Trophoblast cell (in vitro differentiated cells and primary cell): Measurements from ENCODE around the gene GLP2R.

Experiments
- DNase-seq, 2 donors: peaks; one replicate each; pipeline ENCODE4 v3.0.0-alpha.2; 2016
- H2AFZ ChIP-seq: 2 replicates; pipeline ENCODE4 v1.6.1; 2013; ENCODE audit warnings: low read length, moderate library complexity, mild to moderate bottlenecking; ENCODE audit not compliant: insufficient read depth, poor library complexity
- H2AK5ac ChIP-seq: 2 replicates; pipeline ENCODE4 v1.6.1; 2013; ENCODE audit warnings: mild to moderate bottlenecking, low read length
- H2BK120ac ChIP-seq: 2 replicates; pipeline ENCODE4 v1.6.1; 2013; ENCODE audit warnings: low read length, mild to moderate bottlenecking, moderate library complexity; ENCODE audit not compliant: insufficient read depth, poor library complexity
- H2BK12ac ChIP-seq: 2 replicates; pipeline ENCODE4 v1.6.1; 2013; ENCODE audit warnings: mild to moderate bottlenecking, low read length, moderate library complexity
- H2BK5ac ChIP-seq: 2 replicates; pipeline ENCODE4 v1.6.1; 2013; ENCODE audit warnings: low read length, low read depth, moderate library complexity, mild to moderate bottlenecking; ENCODE audit not compliant: poor library complexity
- H3K14ac ChIP-seq: 2 replicates; pipeline ENCODE4 v1.6.1; 2013; ENCODE audit warnings: mild to moderate bottlenecking, low read length
- H3K18ac ChIP-seq: 2 replicates; pipeline ENCODE4 v1.6.1; 2013; ENCODE audit warnings: mild to moderate bottlenecking, low read length
- H3K23ac ChIP-seq: 2 replicates; pipeline ENCODE4 v1.6.1; 2013; ENCODE audit warnings: low read length
- H3K27ac ChIP-seq: 2 replicates; pipeline ENCODE4 v1.5.1; 2013; ENCODE audit warnings: low read depth, mild to moderate bottlenecking, inconsistent platforms, low read length, moderate library complexity
- H3K27me3 ChIP-seq: 2 replicates; pipeline ENCODE4 v1.6.1; 2013; ENCODE audit warnings: inconsistent platforms, mild to moderate bottlenecking, low read length, moderate library complexity; ENCODE audit not compliant: insufficient read depth
- H3K36me3 ChIP-seq, 2 experiments: 1 replicate in 1 of 2; 2 replicates in 1 of 2; pipeline ENCODE4 v1.6.1; 2013; ENCODE audit warnings: low read length in 2 of 2, mild to moderate bottlenecking in 2 of 2, moderate library complexity in 1 of 2; ENCODE audit not compliant: insufficient read depth in 2 of 2, control insufficient read depth in 1 of 2
- H3K4ac ChIP-seq: 2 replicates; pipeline ENCODE4 v1.6.1; 2013; ENCODE audit warnings: low read depth, mild to moderate bottlenecking, low read length, moderate library complexity
- H3K4me1 ChIP-seq, 2 experiments: 1 replicate in 1 of 2; 2 replicates in 1 of 2; pipeline ENCODE4 v1.6.1; 2013; ENCODE audit warnings: low read length in 2 of 2, mild to moderate bottlenecking in 2 of 2, moderate library complexity in 1 of 2; ENCODE audit not compliant: insufficient read depth in 2 of 2, control insufficient read depth in 1 of 2
- H3K4me2 ChIP-seq: 2 replicates; pipeline ENCODE4 v1.6.1; 2013; ENCODE audit warnings: inconsistent platforms, mild to moderate bottlenecking, low read length, moderate library complexity
- H3K4me3 ChIP-seq: 2 replicates; pipeline ENCODE4 v1.5.1; 2013; ENCODE audit warnings: mild to moderate bottlenecking, low read depth, low read length, inconsistent platforms
- H3K79me1 ChIP-seq: one replicate; pipeline ENCODE4 v1.6.1; 2013; ENCODE audit warnings: low read length
- H3K79me2 ChIP-seq: 2 replicates; pipeline ENCODE4 v1.6.1; 2013; ENCODE audit warnings: low read length, mild to moderate bottlenecking; ENCODE audit not compliant: control insufficient read depth, insufficient read depth, poor library complexity
- H3K9ac ChIP-seq: 2 replicates; pipeline ENCODE4 v1.6.1; 2013; ENCODE audit warnings: mild to moderate bottlenecking, low read length
- H3K9me3 ChIP-seq: 2 replicates; pipeline ENCODE4 v1.6.1; 2013; ENCODE audit warnings: low read depth, mild to moderate bottlenecking, control low read depth, inconsistent platforms, low read length; ENCODE audit not compliant: insufficient read depth
- H4K12ac ChIP-seq: 2 replicates; pipeline ENCODE4 v1.6.1; 2013; ENCODE audit warnings: low read depth, mild to moderate bottlenecking, low read length, moderate library complexity
- H4K8ac ChIP-seq: 2 replicates; pipeline ENCODE4 v1.6.1; 2013; ENCODE audit warnings: low read depth, mild to moderate bottlenecking, low read length, moderate library complexity
- H4K91ac ChIP-seq: one replicate; pipeline ENCODE4 v1.6.1; 2013; ENCODE audit warnings: low read depth, mild to moderate bottlenecking, low read length, moderate library complexity
- WGBS: extraction: QIAGEN DNeasy Blood & Tissue Kit; methylation state at CpG from one replicate; pipeline ENCODE4 v1.1.7; 2013; ENCODE audit warnings: missing lambda C conversion rate; ENCODE audit not compliant: insufficient read length, insufficient coverage; ENCODE audit errors: extremely low coverage; 5-methylcytosine and 5-hydroxymethylcytosine counted together

The GLP2R gene

DNA sequence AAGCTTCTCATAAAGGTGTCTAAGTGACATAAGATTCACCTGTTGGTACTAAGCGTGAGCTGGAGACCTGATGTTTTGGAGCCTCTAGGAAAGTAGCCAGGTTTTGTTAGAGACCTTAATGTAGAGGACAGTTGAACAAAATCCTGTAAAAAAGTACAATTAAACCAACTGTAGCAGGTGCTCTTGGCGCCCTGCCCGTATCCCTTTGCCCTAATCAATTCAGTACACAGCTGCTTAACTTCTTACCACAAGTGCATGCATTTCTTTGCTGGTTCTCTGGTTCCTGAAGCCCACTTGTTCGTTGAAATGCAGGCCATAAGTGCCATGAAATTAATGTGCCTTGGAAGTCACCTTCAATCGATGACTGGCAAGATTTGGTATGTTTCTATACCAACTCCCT is 24.4 kb downstream of the GLP2R start:
- Histone ChIP-seq H3K14ac (no peak overlapping the region), H3K4me2 (no peak overlapping the region), H3K36me3 (no peaks in the 10 kb centered on the region), H3K4me1 (no peaks in the 10 kb centered on the region), H3K27me3 (no peaks in the 10 kb centered on the region), H2BK120ac (no peak overlapping the region), H2BK5ac (no peak overlapping the region), H3K9ac (no peak overlapping the region), H4K91ac (no peak overlapping the region), H3K79me1 (no peaks in the 10 kb centered on the region), H2AFZ (no peak overlapping the region), H3K4me3 (no peak overlapping the region), H3K79me2 (no peaks in the 10 kb centered on the region), H4K12ac (no peak overlapping the region), H3K27ac (no peak overlapping the region), H3K4ac (no peak overlapping the region), H3K18ac (no peak overlapping the region), H2BK12ac (no peak overlapping the region), H3K23ac (no peak overlapping the region), H3K9me3 (no peaks in the 10 kb centered on the region), H4K8ac (no peak overlapping the region), H2AK5ac (no peak overlapping the region)
- no peak for DNase-seq
- WGBS, result no CpG with 5 or more reads among the region's 5 CpGs

DNA sequence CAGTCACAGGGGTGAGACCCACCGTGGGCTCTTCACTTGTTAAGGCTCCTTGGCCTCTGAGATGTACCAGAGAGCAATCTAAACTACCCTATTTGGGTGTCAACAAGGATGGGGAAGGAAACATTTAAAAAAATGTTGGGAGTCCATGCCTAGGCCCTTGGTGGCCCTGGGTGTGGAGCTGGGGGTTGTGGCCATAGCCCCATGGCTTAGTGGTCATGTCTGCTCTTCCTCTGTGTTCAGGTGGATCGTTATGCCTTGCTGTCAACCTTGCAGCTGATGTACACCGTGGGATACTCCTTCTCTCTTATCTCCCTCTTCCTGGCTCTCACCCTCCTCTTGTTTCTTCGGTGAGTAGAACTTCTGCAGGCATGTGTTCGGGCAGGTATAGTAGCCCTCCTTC is 28.5 kb downstream of the GLP2R start:
- Histone ChIP-seq H3K79me1 (no peaks in the 10 kb centered on the region), H4K91ac (no peak overlapping the region), H2AK5ac (no peak overlapping the region), H3K4me2 (no peak overlapping the region), H3K4me1 (no peaks in the 10 kb centered on the region), H3K79me2 (no peaks in the 10 kb centered on the region), H3K14ac (no peak overlapping the region), H2BK12ac (no peak overlapping the region), H3K27me3 (no peaks in the 10 kb centered on the region), H3K18ac (no peak overlapping the region), H3K36me3 (no peaks in the 10 kb centered on the region), H3K9ac (no peak overlapping the region), H2AFZ (no peak overlapping the region), H3K4ac (no peak overlapping the region), H2BK5ac (no peak overlapping the region), H3K9me3 (no peaks in the 10 kb centered on the region), H4K12ac (no peak overlapping the region), H4K8ac (no peak overlapping the region), H3K4me3 (no peak overlapping the region), H3K27ac (no peak overlapping the region), H3K23ac (no peak overlapping the region), H2BK120ac (no peak overlapping the region)
- no CpG with 5 or more reads among the region's 5 CpGs for WGBS
- no peak for DNase-seq

DNA sequence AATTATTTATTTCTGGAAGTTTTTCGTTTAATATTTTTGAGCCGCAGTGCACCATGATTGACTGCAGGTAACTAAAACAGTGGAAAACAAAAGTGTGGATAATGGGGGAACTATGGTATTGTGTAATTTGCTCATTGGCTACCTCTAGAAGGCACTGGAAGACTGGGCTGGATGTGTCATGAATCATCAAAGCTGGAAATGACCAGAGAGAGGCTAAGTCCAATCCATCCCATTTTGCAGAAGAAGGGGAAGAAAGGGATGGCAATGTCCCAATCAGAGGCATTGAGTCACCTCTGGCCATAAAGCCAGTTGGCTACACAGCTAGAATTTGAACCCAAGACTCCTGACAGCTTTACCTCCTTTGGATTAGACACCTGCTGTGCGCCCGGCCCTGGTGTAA is 29.3 kb downstream of the GLP2R start:
- no peak for DNase-seq
- no peak overlapping the region for H4K12ac ChIP-seq
- no peaks in the 10 kb centered on the region for H3K4me1 ChIP-seq
- H3K9ac ChIP-seq, result no peak overlapping the region
- H3K27ac ChIP-seq, result no peak overlapping the region
- no peak overlapping the region for H3K18ac ChIP-seq
- H3K4ac ChIP-seq, result no peak overlapping the region
- H3K79me2 ChIP-seq, result no peaks in the 10 kb centered on the region
- H4K91ac ChIP-seq, result no peak overlapping the region
- no peak overlapping the region for H3K4me2 ChIP-seq
- H3K9me3 ChIP-seq, result peaks cover 3% of the 10 kb centered on the region
- H2BK5ac ChIP-seq, result no peak overlapping the region
- WGBS, result no CpG with 5 or more reads among the region's 4 CpGs
- H3K4me3 ChIP-seq, result no peak overlapping the region
- no peak overlapping the region for H2AFZ ChIP-seq
- H4K8ac ChIP-seq, result no peak overlapping the region
- H2AK5ac ChIP-seq, result no peak overlapping the region
- H3K27me3 ChIP-seq, result no peaks in the 10 kb centered on the region
- H3K36me3 ChIP-seq, result no peaks in the 10 kb centered on the region
- no peak overlapping the region for H2BK12ac ChIP-seq
- H2BK120ac ChIP-seq, result no peak overlapping the region
- H3K23ac ChIP-seq, result no peak overlapping the region
- H3K79me1 ChIP-seq, result no peaks in the 10 kb centered on the region
- H3K14ac ChIP-seq, result no peak overlapping the region

DNA sequence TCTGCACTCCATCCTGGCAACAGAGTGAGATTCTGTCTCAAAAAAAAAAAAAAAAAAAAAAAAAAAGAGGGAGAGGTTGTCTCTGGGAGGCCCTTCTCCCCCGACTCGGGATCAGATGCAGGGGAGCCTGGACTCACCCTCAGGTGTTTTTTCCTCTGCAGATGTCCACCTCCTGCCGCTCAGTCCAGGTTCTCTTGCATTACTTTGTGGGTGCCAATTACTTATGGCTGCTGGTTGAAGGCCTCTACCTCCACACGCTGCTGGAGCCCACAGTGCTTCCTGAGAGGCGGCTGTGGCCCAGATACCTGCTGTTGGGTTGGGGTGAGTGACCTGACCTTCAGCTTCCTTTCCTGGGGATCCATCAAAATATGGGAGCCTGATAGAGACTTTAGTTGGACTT is 34.1 kb downstream of the GLP2R start:
- no peak overlapping the region for H2AFZ ChIP-seq
- H2BK120ac ChIP-seq, result no peak overlapping the region
- H2BK12ac ChIP-seq, result no peak overlapping the region
- H2BK5ac ChIP-seq, result peak overlapping the region; percentile 42
- no peak overlapping the region for H3K14ac ChIP-seq
- H4K8ac ChIP-seq, result no peak overlapping the region
- no peaks in the 10 kb centered on the region for H3K4me1 ChIP-seq
- no peak overlapping the region for H4K91ac ChIP-seq
- DNase-seq, result no peak
- no peak overlapping the region for H3K4me2 ChIP-seq
- no peaks in the 10 kb centered on the region for H3K79me1 ChIP-seq
- no peak overlapping the region for H3K9ac ChIP-seq
- no peaks in the 10 kb centered on the region for H3K79me2 ChIP-seq
- H3K36me3 ChIP-seq, result no peaks in the 10 kb centered on the region
- no peak overlapping the region for H3K23ac ChIP-seq
- no peak overlapping the region for H3K4me3 ChIP-seq
- no CpG with 5 or more reads among the region's 5 CpGs for WGBS
- no peak overlapping the region for H3K4ac ChIP-seq
- no peaks in the 10 kb centered on the region for H3K27me3 ChIP-seq
- H3K27ac ChIP-seq, result no peak overlapping the region
- peaks cover 7% of the 10 kb centered on the region for H3K9me3 ChIP-seq
- no peak overlapping the region for H4K12ac ChIP-seq
- H2AK5ac ChIP-seq, result no peak overlapping the region
- H3K18ac ChIP-seq, result no peak overlapping the region
